Measurements from ENCODE around the gene PPIG. TPM values are rescaled to one million over a fixed set of nuclear protein-coding genes. Genes with fewer than 3 reads are reported as not detected.
"Not testable (repeated sequence)": the region's sequence is repeated elsewhere in the genome, so short reads cannot be mapped to it uniquely, and the experiment has no call there.

Gene PPIG
- total and polyA plus RNA-seq, 12 donors = 15.4 to 111 (median 47.9) TPM

DNA sequence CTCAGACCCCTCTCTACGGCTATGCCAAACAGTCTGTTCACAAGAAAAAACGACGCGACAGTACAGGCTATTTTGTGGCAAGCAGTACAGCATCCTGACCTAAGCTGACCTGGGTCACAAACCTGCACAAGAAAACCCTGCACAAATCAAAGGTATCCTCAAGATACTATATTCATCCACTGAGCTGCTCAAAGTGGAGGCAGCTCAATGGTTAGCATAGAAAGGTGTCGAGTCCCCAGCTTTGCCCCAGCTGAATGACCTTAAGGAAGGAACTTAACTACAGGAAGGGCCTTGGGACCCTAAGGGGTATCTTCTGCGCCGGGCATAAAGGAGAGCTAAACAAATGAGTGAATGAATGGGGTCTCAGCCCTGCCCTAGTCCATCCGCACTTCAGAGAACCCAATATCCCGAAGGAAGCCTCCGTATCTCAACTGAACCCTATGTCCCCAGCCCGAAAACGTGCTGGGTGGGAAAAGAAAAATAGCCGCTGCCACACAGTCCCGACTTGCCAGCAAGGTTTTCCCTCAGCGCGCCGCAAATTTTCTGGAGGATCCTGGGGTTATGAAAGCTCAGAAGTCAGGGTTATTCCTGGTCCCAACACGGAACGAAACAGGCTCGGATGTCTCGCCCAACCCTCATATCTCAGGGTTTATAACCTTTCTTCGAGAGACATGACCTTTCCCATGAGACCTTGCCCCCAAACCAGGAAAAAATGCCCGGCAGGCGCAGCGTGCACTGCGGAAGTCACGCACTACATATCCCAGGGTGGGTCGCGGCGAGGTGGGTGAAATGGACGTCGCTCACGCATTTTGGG, 10.8 kb upstream of the PPIG start, which contains the start of gene FASTKD1:
FASTKD1 (minus strand) TSS at position 706 of the 814 bp plus-strand sequence. CDS start 1,836 bp downstream, outside the sequence.
- peak within 1 kb of the TSS in 3 of 4 donors; percentile 49 to 81 (median 51) for H3K4me3 ChIP-seq
- H3K4me1 ChIP-seq (replicated peaks in 1 of 2) = peaks cover 5 to 14% of the 10 kb centered on the region in 2 donors
- peak; percentile 85 to 96 (median 92) for DNase-seq
- H3K27me3 ChIP-seq = no peaks in the 10 kb centered on the region
- TF ChIP-seq, protein P1, sequence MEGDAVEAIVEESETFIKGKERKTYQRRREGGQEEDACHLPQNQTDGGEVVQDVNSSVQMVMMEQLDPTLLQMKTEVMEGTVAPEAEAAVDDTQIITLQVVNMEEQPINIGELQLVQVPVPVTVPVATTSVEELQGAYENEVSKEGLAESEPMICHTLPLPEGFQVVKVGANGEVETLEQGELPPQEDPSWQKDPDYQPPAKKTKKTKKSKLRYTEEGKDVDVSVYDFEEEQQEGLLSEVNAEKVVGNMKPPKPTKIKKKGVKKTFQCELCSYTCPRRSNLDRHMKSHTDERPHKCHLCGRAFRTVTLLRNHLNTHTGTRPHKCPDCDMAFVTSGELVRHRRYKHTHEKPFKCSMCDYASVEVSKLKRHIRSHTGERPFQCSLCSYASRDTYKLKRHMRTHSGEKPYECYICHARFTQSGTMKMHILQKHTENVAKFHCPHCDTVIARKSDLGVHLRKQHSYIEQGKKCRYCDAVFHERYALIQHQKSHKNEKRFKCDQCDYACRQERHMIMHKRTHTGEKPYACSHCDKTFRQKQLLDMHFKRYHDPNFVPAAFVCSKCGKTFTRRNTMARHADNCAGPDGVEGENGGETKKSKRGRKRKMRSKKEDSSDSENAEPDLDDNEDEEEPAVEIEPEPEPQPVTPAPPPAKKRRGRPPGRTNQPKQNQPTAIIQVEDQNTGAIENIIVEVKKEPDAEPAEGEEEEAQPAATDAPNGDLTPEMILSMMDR (IDR thresholded peaks at IDR 0.05) = no peak
- TF ChIP-seq POLR2A (IDR thresholded peaks at IDR 0.05) = peak in 1 of 2 donors; percentile 12
- intact Hi-C loops (cut with DNase I) = no loop called here
- peak within 1 kb of the TSS in 3 of 5 donors; percentile 31 to 68 (median 67) for H3K27ac ChIP-seq
- WGBS, 4 donors = 0 to 2% (median 1%) methylated on average over 14 to 33 of the region's 33 CpGs
- no peaks in the 10 kb centered on the region for H3K9me3 ChIP-seq (replicated peaks in 1 of 3)
- H3K36me3 ChIP-seq (replicated peaks in 1 of 2) = no peaks in the 10 kb centered on the region

DNA sequence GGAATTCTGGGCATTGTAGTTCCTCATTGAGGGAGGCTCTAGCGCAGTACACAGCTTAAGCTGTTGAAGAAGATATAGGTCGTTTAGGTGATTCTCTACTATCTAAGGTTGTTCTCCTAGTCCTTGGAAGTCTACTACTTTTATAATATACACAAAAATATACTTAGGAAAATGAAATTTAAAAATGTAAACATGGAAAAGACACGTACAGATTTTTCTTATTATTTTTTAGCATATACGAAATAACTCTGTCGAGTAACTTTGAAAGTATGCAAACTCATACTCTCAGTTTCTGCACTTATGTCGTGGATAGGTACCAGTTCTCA, 10.2 kb upstream of the PPIG start:
- Histone ChIP-seq H3K27ac (no peak overlapping the region), H3K4me3 (peak overlapping the region in 2 of 4 donors; percentile 51 to 81)
- 36 to 38% (median 38%) methylated on average over 6 of the region's 6 CpGs for WGBS, 4 donors

DNA sequence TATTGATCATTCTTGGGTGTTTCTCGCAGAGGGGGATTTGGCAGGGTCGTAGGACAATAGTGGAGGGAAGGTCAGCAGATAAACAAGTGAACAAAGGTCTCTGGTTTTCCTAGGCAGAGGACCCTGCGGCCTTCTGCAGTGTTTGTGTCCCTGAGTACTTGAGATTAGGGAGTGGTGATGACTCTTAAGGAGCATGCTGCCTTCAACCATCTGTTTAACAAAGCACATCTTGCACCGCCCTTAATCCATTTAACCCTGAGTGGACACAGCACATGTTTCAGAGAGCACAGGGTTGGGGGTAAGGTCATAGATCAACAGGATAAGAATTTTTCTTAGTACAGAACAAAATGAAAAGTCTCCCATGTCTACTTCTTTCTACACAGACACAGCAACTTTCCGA, 9.6 kb upstream of the PPIG start:
- H3K27me3 ChIP-seq; H3K36me3 ChIP-seq (replicated peaks in 1 of 2); H3K27ac ChIP-seq; H3K9me3 ChIP-seq (replicated peaks in 1 of 3); H3K4me3 ChIP-seq; DNase-seq; intact Hi-C loops (cut with DNase I): not testable (repeated sequence)
- H3K4me1 ChIP-seq (replicated peaks in 1 of 2) = peaks cover 5 to 14% of the 10 kb centered on the region in 2 donors
- WGBS, 4 donors = 68 to 80% (median 76%) methylated on average over 4 to 5 of the region's 5 CpGs

More for the DNA sequence above, 10.2 kb upstream of the PPIG start:
- DNase-seq = no peak
- H3K4me1 ChIP-seq (replicated peaks in 1 of 2) = peaks cover 5 to 14% of the 10 kb centered on the region in 2 donors
- H3K9me3 ChIP-seq (replicated peaks in 1 of 3) = no peaks in the 10 kb centered on the region
- intact Hi-C loops (cut with DNase I) = no loop called here
- TF ChIP-seq POLR2A (IDR thresholded peaks at IDR 0.05) = no peak
- TF ChIP-seq, protein P1 (IDR thresholded peaks at IDR 0.05) = no peak
- no peaks in the 10 kb centered on the region for H3K36me3 ChIP-seq (replicated peaks in 1 of 2)
- H3K27me3 ChIP-seq = no peaks in the 10 kb centered on the region

DNA sequence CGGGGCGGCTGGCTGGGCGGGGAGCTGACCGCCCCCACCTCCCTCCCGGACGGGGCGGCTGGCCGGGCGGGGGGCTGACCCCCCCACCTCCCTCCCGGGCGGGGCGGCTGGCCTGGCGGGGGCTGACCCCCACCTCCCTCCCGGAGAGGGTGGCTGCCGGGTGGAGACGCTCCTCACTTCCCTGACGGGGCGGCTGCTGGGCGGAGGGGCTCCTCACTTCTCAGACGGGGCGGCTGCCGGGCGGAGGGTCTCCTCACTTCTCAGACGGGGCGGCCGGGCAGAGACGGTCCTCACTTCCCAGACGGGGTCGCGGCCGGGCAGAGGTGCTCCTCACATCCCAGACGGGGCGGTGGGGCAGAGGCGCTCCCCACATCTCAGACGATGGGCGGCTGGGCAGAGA, 8.9 kb upstream of the PPIG start:
- H3K9me3 ChIP-seq (replicated peaks in 1 of 3); H3K4me3 ChIP-seq; H3K36me3 ChIP-seq (replicated peaks in 1 of 2); intact Hi-C loops (cut with DNase I); H3K27me3 ChIP-seq; DNase-seq; H3K27ac ChIP-seq: not testable (repeated sequence)
- H3K4me1 ChIP-seq (replicated peaks in 1 of 2) = peaks cover 5 to 14% of the 10 kb centered on the region in 2 donors
- WGBS, 4 donors = 91 to 100% (median 92%) methylated on average over 1 to 27 of the region's 36 CpGs

DNA sequence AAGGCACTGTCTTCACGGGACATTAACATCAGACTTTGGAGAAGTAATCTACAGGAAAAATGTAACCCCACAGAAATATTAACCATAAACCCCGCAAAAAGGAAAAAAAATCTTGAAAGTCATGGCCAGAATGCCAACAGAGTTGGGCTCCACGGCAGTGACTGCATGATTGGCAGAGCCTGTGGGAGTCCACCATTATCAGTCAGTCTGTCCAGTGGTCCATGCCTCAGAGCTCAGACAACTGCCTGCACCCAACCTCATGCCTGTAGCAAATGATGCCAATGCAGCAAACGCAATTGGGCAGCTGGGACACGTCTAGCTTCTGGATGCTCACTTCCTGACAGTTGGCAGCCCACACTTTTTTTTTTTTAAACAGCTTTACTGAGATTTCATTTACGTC, 5.1 kb upstream of the PPIG start:
- H3K4me1 ChIP-seq (replicated peaks in 1 of 2) = peaks cover 0 to under 1% of the 10 kb centered on the region in 2 donors
- H3K27me3 ChIP-seq = no peaks in the 10 kb centered on the region
- H3K9me3 ChIP-seq (replicated peaks in 1 of 3) = no peaks in the 10 kb centered on the region
- TF ChIP-seq, protein P1 (IDR thresholded peaks at IDR 0.05) = no peak
- TF ChIP-seq POLR2A (IDR thresholded peaks at IDR 0.05) = no peak
- H3K27ac ChIP-seq = no peak overlapping the region
- WGBS, 4 donors = 45 to 60% (median 53%) methylated on average over 6 of the region's 6 CpGs
- intact Hi-C loops (cut with DNase I) = no loop called here
- no peak for DNase-seq
- no peaks in the 10 kb centered on the region for H3K36me3 ChIP-seq (replicated peaks in 1 of 2)
- H3K4me3 ChIP-seq = no peak overlapping the region

DNA sequence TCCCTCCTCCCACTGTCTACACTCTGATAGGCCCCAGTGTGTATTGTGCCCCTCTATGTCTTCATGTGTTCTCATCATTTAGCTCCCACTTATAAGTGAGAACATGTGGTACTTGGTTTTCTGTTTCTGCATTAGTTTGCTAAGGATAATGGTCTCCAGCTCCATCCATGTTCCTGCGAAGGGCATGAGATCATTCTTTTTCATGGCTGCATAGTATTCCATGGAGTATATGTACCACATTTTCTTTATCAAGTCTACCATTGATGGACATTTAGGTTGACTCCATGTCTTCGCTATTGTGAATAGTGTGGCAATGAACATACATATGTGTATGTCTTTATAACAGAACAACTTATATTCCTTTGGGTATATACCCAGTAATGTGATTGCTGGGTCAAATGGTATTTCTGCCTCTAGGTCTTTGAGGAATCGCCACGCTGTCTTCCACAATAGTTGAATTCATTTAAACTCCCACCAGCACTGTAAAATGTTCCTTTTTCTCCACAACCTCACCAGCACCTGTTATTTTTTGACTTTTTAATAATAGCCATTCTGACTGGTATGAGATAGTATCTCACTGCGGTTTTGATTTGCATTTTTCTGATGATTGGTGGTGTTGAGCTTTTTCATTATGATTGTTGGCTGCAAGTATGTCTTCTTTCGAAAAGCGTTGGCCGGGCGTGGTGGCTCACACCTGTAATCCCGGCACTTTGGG, 1.4 kb upstream of the PPIG start:
- H3K27ac ChIP-seq; H3K27me3 ChIP-seq; H3K4me3 ChIP-seq; H3K9me3 ChIP-seq (replicated peaks in 1 of 3); DNase-seq; H3K36me3 ChIP-seq (replicated peaks in 1 of 2); intact Hi-C loops (cut with DNase I): not testable (repeated sequence)
- 96 to 97% (median 97%) methylated on average over 10 of the region's 10 CpGs for WGBS, 4 donors
- H3K4me1 ChIP-seq (replicated peaks in 1 of 2) = peaks cover 13 to 21% of the 10 kb centered on the region in 2 donors

All from adrenal gland (tissue), 12 donors.